Measurements from ENCODE around the gene SUV39H1. TPM values are rescaled to one million over a fixed set of nuclear protein-coding genes. Genes with fewer than 3 reads are reported as not detected.
"Not testable (repeated sequence)": the region's sequence is repeated elsewhere in the genome, so short reads cannot be mapped to it uniquely, and the experiment has no call there.

The SUV39H1 gene
- total RNA-seq, 1 donor from 2014 or later: 2.6 TPM

- DNase-seq (ENCODE audit: low read depth in 2 of 2): no peak
Measured at GRCh38 chrX:48688531-48689150, 7.9 kb upstream of the SUV39H1 start.

- DNase-seq (ENCODE audit: low read depth in 2 of 2): no peak
Measured at GRCh38 chrX:48689208-48689920, 7.2 kb upstream of the SUV39H1 start.

GRCh38 chrX:48691746-48692145 is 4.8 kb upstream of the SUV39H1 start:
- not testable (repeated sequence) for DNase-seq (ENCODE audit: low read depth in 2 of 2)

GRCh38 chrX:48694776-48695533 is 1.6 kb upstream of the SUV39H1 start:
- DNase-seq (ENCODE audit: low read depth in 2 of 2): peak; percentile 8 to 14

GRCh38 chrX:48695534-48695896 is 1.0 kb upstream of the SUV39H1 start:
- peak; percentile 25 to 26 for DNase-seq (ENCODE audit: low read depth in 2 of 2)

- no peak for DNase-seq (ENCODE audit: low read depth in 2 of 2)
Measured at GRCh38 chrX:48695925-48696300, 621 bp upstream of the SUV39H1 start.

- peak; percentile 29 to 44 for DNase-seq (ENCODE audit: low read depth in 2 of 2)
Measured at GRCh38 chrX:48696909-48697727, 584 bp downstream of the SUV39H1 start.

- DNase-seq (ENCODE audit: low read depth in 2 of 2): no peak
Measured at GRCh38 chrX:48698306-48698705, 1.8 kb downstream of the SUV39H1 start.

GRCh38 chrX:48700246-48700645 is 3.7 kb downstream of the SUV39H1 start:
- DNase-seq (ENCODE audit: low read depth in 2 of 2): no peak

GRCh38 chrX:48700951-48701653 is 4.6 kb downstream of the SUV39H1 start:
- no peak for DNase-seq (ENCODE audit: low read depth in 2 of 2)

GRCh38 chrX:48702032-48702431 is 5.5 kb downstream of the SUV39H1 start:
- no peak for DNase-seq (ENCODE audit: low read depth in 2 of 2)

GRCh38 chrX:48702716-48703115 is 6.2 kb downstream of the SUV39H1 start:
- DNase-seq (ENCODE audit: low read depth in 2 of 2): no peak

- DNase-seq (ENCODE audit: low read depth in 2 of 2): no peak
Measured at GRCh38 chrX:48703228-48703627, 6.7 kb downstream of the SUV39H1 start.

- DNase-seq (ENCODE audit: low read depth in 2 of 2): no peak
Measured at GRCh38 chrX:48703642-48704481, 7.3 kb downstream of the SUV39H1 start.

GRCh38 chrX:48705871-48706270 is 9.3 kb downstream of the SUV39H1 start:
- no peak for DNase-seq (ENCODE audit: low read depth in 2 of 2)

GRCh38 chrX:48709522-48710112 is 13.1 kb downstream of the SUV39H1 start:
- no peak for DNase-seq (ENCODE audit: low read depth in 2 of 2)

- no peak for DNase-seq (ENCODE audit: low read depth in 2 of 2)
Measured at GRCh38 chrX:48711162-48711928, 14.8 kb downstream of the SUV39H1 start.

- no peak for DNase-seq (ENCODE audit: low read depth in 2 of 2)
Measured at GRCh38 chrX:48711929-48712505, 15.5 kb downstream of the SUV39H1 start.

- DNase-seq (ENCODE audit: low read depth in 2 of 2): no peak
Measured at GRCh38 chrX:48713847-48714246, 17.3 kb downstream of the SUV39H1 start.
